GM18909 (cell line): Measurements from ENCODE around the gene NACA2.
"Not testable (repeated sequence)": the region's sequence is repeated elsewhere in the genome, so short reads cannot be mapped to it uniquely, and the experiment has no call there.

Experiments used
- ATAC-seq: cut with Tn5 transposase; IDR thresholded peaks from one replicate; pipeline ENCODE4 v1.9.1; 2021; ENCODE audit warnings: mild to moderate bottlenecking; ENCODE audit not compliant: unreplicated experiment, poor library complexity

The NACA2 gene

GRCh38 chr17:61591018-61591417, at the start of gene NACA2:
Gene NACA2 (minus strand): TSS chr17:61591219. CDS start chr17:61591180, 39 bp downstream.
- ATAC-seq: no peak

- no peak for ATAC-seq
Measured at GRCh38 chr17:61639818-61640217, 48.8 kb upstream of the NACA2 start.

DNA sequence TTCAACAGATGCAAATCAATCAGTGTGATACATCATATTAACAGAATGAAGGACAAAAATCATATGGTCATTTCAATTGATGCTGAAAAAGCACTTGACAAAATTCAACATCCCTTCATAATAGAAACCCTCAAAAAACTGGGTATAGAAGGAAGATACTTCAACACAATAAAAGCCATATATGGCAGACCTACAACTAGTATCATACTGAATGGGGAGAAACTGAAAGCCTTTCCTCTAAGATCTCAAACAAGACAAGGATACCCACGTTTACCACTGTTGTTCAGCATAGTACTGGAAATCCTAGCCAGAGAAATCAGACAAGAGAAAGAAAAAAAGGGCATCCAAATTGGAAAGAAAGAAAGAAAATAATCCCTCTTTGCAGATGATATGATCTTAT, 47.1 kb upstream of the NACA2 start:
- no peak for ATAC-seq

DNA sequence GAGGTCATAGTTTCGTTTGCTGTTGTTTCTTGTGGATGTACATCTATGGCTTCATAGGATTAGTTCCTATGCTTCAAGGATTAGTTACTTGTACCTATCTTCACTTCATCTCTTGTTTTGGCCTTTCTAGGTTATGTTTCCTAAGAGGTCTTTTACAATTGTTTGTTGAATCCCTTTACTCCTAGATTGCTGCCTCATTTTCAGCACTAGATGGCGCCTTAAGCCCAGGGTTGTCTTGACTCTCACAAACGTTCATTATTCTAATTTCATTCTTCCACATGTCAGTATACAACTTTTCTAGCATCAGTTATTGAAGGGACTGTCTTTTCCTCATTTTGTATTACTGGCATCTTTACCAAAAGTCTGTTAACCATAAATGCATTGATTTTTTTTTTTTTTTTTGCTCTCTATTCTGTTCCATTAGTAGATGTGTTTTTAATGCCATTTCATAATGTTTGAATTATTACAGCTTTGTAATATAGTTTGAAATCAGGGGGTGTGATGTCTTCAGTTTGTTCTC, 45.0 kb upstream of the NACA2 start:
- ATAC-seq: no peak

- ATAC-seq: no peak
Measured at GRCh38 chr17:61634942-61635538, 44.0 kb upstream of the NACA2 start.

DNA sequence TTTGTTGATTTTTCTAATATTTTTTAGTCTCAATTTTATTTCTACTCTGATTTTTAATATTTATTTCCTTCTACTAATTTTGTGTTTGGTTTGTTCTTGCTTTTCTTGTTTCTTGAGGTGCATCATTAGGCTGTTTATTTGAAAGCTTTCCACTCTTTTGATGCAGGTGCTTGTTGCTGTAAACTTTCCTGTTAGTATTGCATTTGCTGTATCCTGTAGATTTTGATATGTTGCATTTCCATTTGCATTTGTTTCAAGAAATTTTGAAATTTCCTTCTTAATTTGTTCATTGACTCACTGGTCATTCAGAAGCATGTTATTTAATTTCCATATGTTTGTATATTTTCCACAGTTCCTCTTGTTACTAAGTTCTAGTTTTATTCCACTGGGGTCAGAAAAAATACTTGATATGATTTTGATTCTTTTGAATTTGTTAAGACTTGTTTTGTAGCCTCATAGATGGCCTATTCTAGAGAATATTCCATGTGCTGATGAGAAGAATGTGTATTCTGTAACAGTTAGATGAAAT, 43.1 kb upstream of the NACA2 start:
- no peak for ATAC-seq

DNA sequence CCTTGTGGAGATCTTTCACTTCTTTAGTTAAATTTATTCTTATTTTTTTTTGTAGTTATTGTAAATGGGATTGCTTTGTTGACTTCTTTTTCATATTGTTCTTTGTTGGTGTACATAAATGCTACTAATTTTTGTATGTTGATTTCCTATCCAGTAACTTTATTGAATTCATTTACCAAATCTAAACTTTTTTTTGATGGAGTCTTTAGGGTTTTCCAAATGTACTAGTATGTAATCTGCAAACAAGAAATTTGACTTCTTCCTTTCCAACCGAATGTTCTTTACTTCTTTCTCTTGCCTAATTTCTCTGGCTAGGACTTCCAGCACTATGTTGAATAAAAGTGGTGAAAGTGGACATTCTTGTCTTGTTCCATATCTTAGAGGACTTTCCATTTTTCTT, 41.8 kb upstream of the NACA2 start:
- no peak for ATAC-seq

DNA sequence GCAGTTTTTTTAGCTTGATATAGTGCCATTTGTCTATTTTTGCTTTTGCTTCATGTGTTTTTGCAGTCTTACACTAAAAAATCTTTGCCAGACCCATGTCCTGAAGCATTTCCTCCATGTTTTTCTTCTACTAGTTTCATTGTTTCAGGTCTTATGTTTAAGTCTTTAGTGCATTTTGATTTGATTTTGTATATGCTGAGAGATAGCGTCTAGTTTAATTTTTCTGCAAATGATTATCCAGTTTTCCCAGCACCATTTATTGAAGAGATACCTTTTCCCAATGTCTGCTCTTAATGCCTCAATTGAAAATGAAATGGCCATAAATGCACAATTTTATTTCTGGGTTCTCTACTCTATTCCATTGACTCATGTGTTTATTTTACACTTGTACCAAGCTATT, 40.8 kb upstream of the NACA2 start:
- no peak for ATAC-seq

- ATAC-seq: not testable (repeated sequence)
Measured at GRCh38 chr17:61628158-61628557, 37.1 kb upstream of the NACA2 start.

GRCh38 chr17:61627658-61628057, 36.6 kb upstream of the NACA2 start:
- no peak for ATAC-seq

DNA sequence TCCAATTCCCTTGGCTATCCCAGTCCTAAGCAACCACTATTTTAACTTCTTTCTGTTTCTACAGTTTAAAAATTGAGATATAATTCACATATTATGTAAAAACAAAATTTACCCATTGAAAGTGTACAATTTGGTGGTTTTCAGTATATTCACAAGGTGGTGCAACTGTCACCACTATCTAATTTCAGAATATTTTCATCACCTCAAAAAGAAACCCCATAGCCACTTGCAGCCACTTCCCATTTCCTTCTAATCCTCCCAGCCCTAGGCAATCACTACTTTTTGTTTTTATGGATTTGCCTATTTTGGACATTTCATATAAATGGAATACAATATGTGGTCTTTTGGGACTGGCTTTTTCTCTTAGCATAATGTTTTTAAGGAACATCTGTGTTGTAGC, 36.1 kb upstream of the NACA2 start:
- no peak for ATAC-seq

- ATAC-seq: no peak
Measured at GRCh38 chr17:61625564-61625963, 34.5 kb upstream of the NACA2 start.

GRCh38 chr17:61624951-61625350, 33.9 kb upstream of the NACA2 start:
- ATAC-seq: no peak

DNA sequence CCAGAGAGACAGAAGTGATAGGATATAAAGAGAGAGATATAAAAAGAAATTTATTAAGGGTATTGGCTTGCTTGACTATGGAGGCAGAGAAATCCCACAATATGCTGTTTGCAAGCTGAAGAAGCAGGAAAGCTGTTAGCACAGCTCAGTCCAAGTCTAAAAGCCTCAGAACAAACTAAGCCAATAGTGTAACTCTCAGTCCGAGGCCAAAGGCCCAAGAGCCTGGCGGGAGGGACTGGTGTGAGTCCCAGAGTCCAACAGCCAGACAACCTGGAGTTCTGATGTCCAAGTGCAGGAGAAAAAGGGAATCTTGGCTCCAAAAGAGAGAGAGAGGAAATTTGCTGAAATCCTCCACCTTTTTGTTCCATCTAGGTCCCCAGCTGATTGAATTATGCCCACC, 30.3 kb upstream of the NACA2 start:
- ATAC-seq: no peak

- no peak for ATAC-seq
Measured at GRCh38 chr17:61619953-61620352, 28.9 kb upstream of the NACA2 start.

DNA sequence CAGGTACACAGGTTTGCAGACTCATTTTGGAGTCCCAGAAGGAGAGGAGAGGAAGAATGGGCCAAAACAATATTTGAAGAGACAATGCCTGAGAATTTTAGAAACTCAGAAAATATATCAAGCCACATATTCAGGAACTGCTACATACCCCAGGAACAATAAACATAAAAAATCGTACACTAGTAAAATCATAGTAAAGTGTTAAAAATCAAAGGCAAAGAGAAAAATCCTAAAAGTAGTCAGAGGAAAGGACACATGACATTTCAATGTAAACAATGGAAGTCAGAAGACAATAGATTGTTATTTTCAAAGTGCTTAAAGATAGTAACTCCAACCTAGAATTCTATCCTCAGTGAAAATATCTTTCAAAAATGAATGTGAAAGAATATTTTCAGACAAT, 28.5 kb upstream of the NACA2 start:
- ATAC-seq: no peak

- ATAC-seq: no peak
Measured at GRCh38 chr17:61618950-61619349, 27.9 kb upstream of the NACA2 start.

DNA sequence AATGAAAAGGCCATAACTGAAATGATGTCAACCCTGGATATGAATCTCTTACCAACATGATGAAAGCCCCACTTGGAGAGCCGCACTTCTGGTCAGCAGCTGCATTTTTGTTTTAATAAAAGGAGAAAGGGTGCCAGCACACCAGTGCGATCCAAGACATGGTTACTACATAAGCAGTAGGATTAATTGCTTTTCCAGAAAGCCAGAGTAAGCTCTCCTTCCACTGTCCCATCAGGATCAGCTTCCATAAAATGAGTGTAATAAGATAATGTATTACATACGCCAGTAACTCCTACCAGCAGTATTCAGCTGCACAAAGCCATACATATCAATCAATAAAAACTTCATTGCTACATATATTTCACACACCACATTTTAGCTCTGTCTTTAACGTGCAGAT, 26.3 kb upstream of the NACA2 start:
- no peak for ATAC-seq

DNA sequence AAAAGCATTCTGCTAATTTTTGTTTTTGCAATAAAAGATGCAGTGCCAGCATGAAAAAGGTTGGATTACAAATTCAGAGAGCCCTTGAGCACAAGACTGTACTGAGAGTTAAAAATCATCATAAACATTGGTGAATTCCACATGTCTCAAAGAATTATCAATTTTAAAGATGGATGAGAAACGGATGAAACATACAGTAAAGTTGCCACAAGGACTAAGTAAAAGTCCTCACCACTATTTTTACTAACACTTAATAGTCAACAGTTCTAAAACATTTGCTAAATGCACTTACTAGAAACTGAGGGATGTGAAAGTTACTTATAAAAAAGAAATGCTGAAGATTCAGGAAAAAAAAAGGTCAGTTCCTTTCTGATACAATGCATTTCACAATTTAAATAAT, 25.8 kb upstream of the NACA2 start:
- no peak for ATAC-seq

DNA sequence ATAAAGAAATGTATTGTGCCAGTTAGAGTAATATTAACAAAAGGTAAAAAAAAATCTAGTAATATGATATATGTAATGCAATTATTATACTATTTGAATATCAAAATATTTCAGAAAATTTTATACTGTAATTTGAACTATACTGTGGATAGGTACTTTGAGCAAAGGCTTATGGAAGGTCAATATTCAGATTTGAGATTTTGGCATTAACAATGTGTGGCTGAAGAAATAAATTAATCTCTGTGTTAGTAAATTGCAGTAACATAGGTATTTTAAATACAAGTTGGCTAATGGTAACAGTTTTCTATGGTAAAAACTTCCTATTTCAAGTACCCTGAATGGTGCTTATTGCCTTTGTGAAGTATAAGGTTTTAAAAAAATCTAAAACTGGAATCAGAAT, 23.2 kb upstream of the NACA2 start:
- ATAC-seq: no peak

- no peak for ATAC-seq
Measured at GRCh38 chr17:61611323-61611722, 20.3 kb upstream of the NACA2 start.

DNA sequence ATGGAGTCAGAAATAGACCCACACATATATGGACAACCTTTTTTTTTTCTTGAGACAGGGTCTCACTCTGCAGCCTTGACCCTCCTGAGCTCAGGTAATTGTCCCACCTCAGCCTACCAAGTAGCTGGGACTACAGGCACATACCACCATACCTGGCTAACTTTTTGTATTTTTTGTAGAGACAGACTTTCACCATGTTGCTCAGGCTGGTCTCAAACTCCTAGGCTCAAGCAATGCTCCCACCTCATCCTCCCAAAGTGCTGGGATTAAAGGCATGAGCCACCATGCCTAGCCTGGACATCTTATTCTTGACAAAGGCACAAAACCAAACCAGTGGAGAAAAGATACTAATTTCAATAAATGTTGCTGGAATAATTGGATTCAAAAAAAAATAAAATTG, 14.7 kb upstream of the NACA2 start:
- ATAC-seq: no peak
